Measurements from ENCODE around the gene ACE. TPM values are rescaled to one million over a fixed set of nuclear protein-coding genes. Genes with fewer than 3 reads are reported as not detected.

ACE gene
- total and polyA plus RNA-seq, 12 donors, result 2.0 to 25.8 (median 12.0) TPM

DNA sequence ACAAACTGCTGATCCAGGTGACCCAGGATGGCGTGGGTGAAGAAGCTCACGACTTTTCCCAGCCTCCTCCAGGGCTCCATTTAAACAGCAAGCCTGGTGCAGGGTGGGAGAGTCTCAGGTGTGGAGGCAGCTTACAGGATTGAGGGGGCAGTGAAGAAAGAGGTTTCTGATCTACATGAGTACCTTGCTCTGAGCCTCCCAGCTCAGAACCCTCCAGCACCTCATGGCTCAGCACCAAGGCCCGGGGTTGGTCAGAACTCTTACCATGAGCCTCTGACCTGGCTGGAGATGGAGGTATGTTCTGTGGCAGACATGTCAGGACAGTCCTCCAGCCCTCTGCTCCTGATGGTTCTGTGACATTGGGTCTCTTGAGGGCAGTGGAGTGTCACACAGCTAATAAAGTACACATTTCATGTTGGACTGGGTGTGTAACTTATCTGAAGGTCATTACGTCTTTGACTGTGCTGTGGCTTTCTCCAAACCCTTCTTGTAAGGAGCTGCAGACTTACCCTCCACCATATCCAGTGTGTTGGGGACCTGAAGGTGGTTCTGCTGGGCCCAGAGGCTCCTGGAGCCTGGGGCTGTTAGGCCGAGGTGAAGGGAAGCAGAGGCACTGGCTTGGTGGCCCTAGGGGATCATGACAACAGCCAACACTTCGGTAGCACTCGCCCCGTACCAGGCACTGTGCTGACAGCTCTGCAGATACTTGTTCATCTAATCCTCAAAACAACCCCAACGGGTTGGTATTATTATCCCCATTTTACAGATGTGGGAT, 69.6 kb downstream of the ACE start:
- ATAC-seq (no peak), DNase-seq (no peak)
- no peak overlapping the region for H3K4me3 ChIP-seq
- H3K27ac ChIP-seq, result no peak overlapping the region
- peaks cover 0 to 15% (median 12%) of the 10 kb centered on the region in 9 donors for H3K4me1 ChIP-seq
- no peaks in the 10 kb centered on the region for H3K27me3 ChIP-seq
- TF ChIP-seq, protein P1, sequence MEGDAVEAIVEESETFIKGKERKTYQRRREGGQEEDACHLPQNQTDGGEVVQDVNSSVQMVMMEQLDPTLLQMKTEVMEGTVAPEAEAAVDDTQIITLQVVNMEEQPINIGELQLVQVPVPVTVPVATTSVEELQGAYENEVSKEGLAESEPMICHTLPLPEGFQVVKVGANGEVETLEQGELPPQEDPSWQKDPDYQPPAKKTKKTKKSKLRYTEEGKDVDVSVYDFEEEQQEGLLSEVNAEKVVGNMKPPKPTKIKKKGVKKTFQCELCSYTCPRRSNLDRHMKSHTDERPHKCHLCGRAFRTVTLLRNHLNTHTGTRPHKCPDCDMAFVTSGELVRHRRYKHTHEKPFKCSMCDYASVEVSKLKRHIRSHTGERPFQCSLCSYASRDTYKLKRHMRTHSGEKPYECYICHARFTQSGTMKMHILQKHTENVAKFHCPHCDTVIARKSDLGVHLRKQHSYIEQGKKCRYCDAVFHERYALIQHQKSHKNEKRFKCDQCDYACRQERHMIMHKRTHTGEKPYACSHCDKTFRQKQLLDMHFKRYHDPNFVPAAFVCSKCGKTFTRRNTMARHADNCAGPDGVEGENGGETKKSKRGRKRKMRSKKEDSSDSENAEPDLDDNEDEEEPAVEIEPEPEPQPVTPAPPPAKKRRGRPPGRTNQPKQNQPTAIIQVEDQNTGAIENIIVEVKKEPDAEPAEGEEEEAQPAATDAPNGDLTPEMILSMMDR (IDR thresholded peaks at IDR 0.05), result no peak
- no peaks in the 10 kb centered on the region for H3K36me3 ChIP-seq
- no peaks in the 10 kb centered on the region for H3K9me3 ChIP-seq
- WGBS, 2 donors, result 86 to 89% methylated on average over 9 of the region's 9 CpGs
- intact Hi-C loops (cut with DNase I), result loop anchor here in 1 of 10 donors (10.0 kb wide), 1 partner anchor 52 kb away; no protein-coding TSS in a partner anchor

DNA sequence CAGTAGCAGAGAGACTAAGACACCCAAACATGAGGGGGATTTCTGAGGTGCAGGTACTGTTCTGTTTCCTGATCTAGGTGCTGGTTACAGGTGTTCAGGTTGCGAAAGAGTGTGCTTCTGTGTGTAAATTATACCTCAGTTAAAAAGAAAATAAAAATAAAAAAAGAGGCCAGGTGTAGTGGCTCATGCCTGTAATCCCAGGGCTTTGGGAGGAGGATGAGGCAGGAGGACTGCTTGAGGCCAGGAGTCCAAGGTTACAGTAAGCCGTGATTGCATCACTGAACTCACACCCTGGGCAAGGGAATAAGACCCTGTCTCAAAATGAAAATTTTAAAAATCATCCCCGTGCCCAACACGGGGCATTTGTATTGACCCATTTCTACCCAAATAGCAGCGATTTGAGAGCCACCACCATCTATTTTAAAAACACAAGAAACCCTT, 70.2 kb downstream of the ACE start:
- peaks cover 0 to 22% (median 18%) of the 10 kb centered on the region in 9 donors for H3K4me1 ChIP-seq
- H3K27ac ChIP-seq, result no peak overlapping the region
- no peak overlapping the region for H3K4me3 ChIP-seq
- H3K36me3 ChIP-seq, result no peaks in the 10 kb centered on the region
- TF ChIP-seq, protein P1 (IDR thresholded peaks at IDR 0.05), result no peak
- H3K9me3 ChIP-seq, result no peaks in the 10 kb centered on the region
- H3K27me3 ChIP-seq, result no peaks in the 10 kb centered on the region
- ATAC-seq, result no peak
- WGBS, 2 donors, result 72 to 75% methylated on average over 5 of the region's 5 CpGs
- intact Hi-C loops (cut with DNase I), result loop anchor here in 1 of 10 donors (10.0 kb wide), 1 partner anchor 52 kb away; no protein-coding TSS in a partner anchor
- no peak for DNase-seq

Other genes with a start within 250 kb of the ACE start
- gene CYB561, start 30.8 kb upstream of the ACE start, total RNA-seq, result 10 to 100 TPM in 4 of 10 donors, 1 to 10 TPM in 6; 5.5 to 22.8 (median 8.5) TPM
- 10 to 100 TPM in 1 of 2 donors, 1 to 10 TPM in 1; 7.8 to 12.2 TPM for gene CYB561, start 30.8 kb upstream of the ACE start, polyA plus RNA-seq
- under 1 TPM in 1 of 10 donors, not detected in 9; 0.11 TPM for gene KCNH6, start 46.3 kb downstream of the ACE start, total RNA-seq
- gene KCNH6, start 46.3 kb downstream of the ACE start, polyA plus RNA-seq, result not detected
- 10 to 100 TPM; 35.2 to 60.7 (median 42.8) TPM for gene DCAF7, start 73.4 kb downstream of the ACE start, total RNA-seq
- 10 to 100 TPM; 10.2 to 16.9 TPM for gene DCAF7, start 73.4 kb downstream of the ACE start, polyA plus RNA-seq
- 10 to 100 TPM; 37.2 to 51.4 (median 45.2) TPM for gene TACO1, start 123.8 kb downstream of the ACE start, total RNA-seq
- 10 to 100 TPM; 33.1 to 52.3 TPM for gene TACO1, start 123.8 kb downstream of the ACE start, polyA plus RNA-seq
- gene MAP3K3, start 145.4 kb downstream of the ACE start, total RNA-seq, result 10 to 100 TPM; 30.6 to 79.3 (median 50.3) TPM
- 10 to 100 TPM; 21.1 to 29.4 TPM for gene MAP3K3, start 145.4 kb downstream of the ACE start, polyA plus RNA-seq
- 10 to 100 TPM in 1 of 10 donors, 1 to 10 TPM in 9; 1.8 to 30.6 (median 3.3) TPM for gene LIMD2, start 223.1 kb downstream of the ACE start, total RNA-seq
- 10 to 100 TPM in 1 of 2 donors, 1 to 10 TPM in 1; 8.2 to 10.0 TPM for gene LIMD2, start 223.1 kb downstream of the ACE start, polyA plus RNA-seq